GM19467 (cell line): ENCODE data around the gene TGFBR2.

ENCODE experiments used
- ATAC-seq: cut with Tn5 transposase; IDR thresholded peaks from one replicate; pipeline ENCODE4 v1.9.1; 2021; ENCODE audit warnings: mild to moderate bottlenecking, moderate library complexity; ENCODE audit not compliant: unreplicated experiment

The TGFBR2 gene

GRCh38 chr3:30671527-30672286 lies 65.3 kb downstream of the TGFBR2 start:
- ATAC-seq = no peak

DNA sequence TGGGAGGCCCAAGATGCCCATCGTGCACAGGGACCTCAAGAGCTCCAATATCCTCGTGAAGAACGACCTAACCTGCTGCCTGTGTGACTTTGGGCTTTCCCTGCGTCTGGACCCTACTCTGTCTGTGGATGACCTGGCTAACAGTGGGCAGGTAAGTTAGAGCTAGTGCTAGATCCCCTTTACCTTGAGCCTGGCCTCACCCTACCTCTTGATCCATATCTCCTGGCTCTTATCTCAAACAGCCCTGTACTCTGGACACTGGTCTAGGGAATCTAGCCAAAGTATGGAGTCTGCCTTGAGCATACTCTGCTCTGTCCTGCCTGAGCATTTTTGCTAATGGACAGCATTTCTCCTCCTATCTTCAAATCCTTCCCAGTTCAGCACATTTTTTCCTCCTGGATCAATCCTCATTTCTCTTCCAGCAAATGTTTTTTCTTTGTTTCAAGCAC lies 65.9 kb downstream of the TGFBR2 start:
- ATAC-seq = no peak

DNA sequence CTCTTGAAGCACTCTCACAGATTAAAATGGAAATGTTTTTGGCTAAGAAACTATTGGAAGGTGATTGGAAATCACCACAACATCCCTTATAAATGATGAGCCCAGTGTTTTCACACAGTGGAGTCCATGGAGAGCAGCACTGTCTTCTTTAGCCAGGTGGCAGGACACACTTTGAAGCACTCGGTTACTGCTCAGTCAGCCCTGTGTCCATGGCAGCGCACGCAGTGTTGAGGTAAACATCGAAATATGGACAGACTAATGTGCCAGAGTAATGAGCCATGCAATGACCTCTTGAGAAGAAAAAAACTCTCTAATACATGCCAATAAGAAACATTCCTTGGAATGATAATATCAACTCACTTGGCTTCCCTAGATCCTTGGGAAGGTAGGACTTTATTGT lies 66.6 kb downstream of the TGFBR2 start:
- no peak for ATAC-seq

- ATAC-seq = no peak
These were observed 67.3 kb downstream of the TGFBR2 start for GRCh38 chr3:30673425-30674341.

GRCh38 chr3:30675006-30675405 lies 68.6 kb downstream of the TGFBR2 start:
- no peak for ATAC-seq

DNA sequence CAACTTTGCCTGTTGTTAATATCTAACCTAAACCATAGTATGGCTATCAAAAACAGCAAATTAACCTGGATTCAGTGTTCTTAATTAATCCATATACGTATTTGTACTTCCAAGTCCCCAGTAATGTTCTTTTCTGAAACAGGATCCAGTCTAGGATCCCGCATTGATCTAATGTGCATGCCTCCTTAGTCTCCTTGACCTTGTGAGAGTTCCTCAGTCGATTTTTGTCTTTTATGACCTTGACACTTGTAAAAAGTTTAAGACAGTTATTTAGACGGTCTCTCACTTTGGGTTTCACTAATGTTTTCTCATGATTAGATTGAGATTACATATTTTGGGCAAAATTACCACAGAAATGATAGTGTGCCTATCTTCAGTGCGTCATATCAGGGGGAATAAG lies 69.4 kb downstream of the TGFBR2 start:
- ATAC-seq = no peak

DNA sequence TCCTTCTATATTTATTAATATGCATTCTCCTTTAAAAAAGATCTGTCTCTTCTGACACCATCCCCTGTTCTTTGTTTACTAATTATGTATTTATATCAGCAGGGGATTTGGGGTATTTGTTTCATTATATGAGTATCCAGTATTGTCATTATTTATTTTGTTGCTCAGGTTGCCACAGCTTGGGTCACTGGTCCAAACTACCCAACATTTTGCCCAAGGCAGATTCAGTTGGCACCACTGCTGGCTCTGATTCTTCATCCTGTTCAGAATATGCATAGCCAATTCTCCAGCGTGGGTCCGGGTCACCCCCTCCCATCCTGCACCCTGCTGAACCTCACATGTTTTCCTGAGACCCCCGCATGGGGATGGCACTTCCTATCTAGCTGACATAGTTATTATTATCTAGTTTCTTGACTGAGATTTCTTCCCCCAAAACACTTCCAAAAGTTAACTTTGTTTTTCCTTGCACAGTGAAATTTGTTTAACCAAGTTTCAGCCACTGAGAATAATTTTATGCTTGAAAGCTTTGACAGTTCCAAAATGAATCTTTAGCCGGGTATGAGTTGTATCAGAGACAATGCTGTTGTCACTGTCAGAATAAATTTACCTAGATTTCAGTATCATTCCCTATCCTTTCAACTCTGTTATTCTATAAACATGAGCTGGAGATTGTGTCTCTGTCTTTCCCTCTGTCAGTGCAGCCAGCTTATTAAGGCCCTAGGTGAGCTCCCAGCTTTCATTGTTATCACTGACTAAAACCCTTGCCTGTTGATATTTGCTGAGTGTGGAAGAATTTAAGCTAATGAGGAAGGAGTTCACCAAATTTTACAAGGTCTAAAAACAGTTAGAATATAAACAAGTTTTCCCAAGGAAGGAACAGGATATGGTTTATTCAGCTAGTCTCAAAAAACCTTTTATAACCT lies 70.3 kb downstream of the TGFBR2 start:
- ATAC-seq = no peak

DNA sequence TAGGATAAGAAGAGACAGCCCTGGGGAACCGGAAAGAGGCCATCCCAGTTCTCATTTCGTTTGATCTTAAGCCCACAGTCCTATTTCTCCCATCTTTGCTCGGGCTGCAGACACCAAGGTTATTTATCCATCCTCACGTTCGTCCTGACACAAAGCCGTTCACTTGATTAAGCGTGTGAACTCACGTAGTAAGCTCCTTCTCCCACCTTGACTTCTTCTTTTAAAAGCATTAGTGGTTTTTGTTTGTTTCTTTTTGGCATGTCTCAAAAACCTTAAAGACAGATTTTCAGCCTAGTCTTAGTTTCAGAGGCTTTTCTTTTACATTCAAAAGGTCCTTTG lies 70.9 kb downstream of the TGFBR2 start:
- ATAC-seq = no peak

DNA sequence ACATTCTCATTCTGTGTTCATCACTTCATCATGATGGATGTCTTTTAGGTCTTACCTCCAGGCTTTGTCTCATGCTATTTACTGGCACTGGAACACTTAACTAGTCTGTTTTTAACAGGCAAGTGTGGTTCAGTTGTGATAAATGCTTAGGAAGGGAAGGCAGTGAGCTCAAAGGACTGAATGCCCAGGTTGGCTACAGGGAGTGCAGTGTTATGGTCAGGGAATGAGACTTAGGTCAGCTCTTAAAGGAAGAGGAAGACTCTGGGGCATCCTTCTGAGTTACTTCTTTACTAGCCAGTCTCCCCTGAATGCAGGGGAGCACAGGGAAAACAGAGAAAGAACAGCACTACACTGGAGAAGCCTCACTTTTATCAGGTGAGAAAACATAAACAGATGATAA lies 72.6 kb downstream of the TGFBR2 start:
- ATAC-seq = no peak

DNA sequence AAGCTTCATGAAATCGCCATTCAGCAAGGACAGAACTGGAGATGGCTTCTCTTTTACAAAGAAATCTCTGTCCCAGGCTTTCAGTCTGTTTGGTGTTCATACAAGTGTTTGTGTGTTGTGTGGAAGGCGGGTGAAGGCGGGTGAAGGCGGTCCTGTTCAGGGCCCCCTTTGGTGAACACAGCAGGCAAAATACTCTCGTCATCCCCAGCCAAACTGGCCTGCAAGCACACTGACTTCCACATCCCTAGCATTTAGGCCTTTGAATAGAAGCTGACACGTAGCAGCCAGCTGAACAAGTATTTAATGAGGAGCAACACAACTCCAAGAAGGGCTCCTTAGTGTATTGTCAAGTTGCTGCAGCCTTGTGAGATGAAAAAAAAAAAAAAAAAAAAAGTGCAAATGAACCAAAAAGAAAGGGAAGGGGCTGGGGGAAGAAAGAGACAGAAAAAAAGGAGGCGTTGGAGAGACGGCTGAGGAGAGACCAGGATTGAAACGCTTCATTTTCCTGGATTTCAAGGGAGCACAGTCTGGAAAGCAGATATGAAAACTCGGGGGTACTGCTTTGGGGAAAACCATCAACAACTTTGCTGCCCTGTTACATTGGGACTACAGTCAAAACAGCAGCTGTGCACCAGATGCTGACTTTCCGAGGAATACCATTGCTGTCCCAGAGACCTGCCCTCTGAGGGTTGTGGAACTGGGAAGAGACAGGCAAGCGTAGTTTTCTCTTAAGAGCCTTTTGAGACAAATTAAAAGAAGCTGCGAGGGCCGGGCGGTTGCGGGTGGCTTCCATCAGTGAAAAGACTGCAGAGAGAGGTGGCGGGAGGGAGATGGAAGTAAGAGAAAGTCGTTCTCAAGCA lies 74.6 kb downstream of the TGFBR2 start:
- ATAC-seq = no peak

DNA sequence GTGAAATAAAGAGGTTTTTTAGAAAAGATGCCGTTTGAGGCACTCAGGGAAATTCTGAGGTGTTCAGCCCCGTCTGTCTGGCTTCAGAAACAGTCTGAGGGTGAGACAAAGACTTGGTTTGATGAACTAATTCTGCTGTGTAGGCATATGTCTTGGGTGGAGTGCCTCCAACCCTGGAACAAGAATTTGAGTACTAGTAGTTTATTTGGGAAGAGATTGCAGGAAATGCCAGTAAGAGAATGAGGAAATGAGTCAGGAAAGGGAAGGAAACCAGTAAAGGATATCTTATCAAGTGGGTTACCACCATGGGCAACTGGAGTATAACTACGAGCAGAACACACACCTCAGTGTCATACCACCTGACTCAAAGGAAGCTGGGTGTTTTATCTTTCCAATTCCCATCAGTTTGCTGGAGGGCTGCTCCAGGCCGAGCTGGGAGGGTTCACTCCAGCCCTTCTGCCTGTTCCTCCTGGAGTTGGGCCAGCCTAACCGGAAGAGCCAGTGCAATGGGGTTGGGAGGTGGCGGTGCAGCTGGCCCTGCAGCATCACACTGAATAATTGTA lies 75.3 kb downstream of the TGFBR2 start:
- no peak for ATAC-seq

GRCh38 chr3:30682434-30683155 lies 76.2 kb downstream of the TGFBR2 start:
- no peak for ATAC-seq

- no peak for ATAC-seq
These were observed 77.4 kb downstream of the TGFBR2 start for GRCh38 chr3:30683769-30684168.

DNA sequence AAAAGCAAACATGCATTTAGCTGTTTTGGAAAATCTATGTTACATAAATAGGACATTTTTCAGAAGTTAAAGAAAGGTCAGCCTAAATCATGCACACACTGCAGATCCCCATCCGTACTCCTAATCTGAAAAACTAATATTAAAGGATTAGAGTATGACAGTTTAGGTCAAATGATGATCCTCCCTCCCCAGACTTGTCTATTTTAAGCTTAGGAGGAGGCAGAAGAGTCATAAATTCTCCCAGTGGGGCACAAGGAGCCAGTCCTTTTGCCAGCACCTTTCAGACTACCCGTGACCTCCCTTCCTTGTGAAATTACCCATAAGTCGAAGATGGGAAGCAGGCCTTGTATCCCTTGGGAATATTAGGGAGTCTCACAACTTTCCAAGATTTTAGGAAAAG lies 78.0 kb downstream of the TGFBR2 start:
- ATAC-seq = no peak

DNA sequence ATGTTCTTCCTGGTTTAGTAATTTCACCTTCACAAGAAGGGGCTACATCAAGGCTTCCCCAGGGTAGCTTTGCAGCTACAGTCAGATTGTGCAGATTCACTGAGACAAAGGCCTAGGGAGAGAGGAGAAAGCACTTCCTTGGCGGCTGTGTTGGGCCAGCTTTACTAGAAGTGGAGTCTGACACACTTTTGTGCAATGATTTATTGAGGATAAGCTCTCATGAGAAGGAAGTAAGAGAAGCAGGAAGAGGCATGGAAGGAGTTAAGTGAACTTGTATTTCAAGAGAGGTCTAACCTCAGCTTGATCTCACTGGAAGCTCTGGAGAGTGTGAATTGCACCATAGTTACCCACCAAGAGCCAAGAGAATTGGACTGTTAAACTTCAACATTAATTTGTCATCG lies 78.9 kb downstream of the TGFBR2 start:
- ATAC-seq = no peak

GRCh38 chr3:30686176-30686575 lies 79.8 kb downstream of the TGFBR2 start:
- no peak for ATAC-seq

GRCh38 chr3:30686799-30687198 lies 80.4 kb downstream of the TGFBR2 start:
- ATAC-seq = no peak

- ATAC-seq = no peak
These were observed 81.6 kb downstream of the TGFBR2 start for GRCh38 chr3:30687930-30688570.
